Activated CD4-positive, alpha-beta T cell treated with anti-CD3 and anti-CD28 coated beads, Interleukin-2, amount 10 ng/mL, durations not matched to agents 24 days and 14 days (primary cell): ENCODE measurements around the gene MEI1. TPM values are rescaled to one million over a fixed set of nuclear protein-coding genes. Genes with fewer than 3 reads are reported as not detected.

Experiments
- DNase-seq: peaks from one replicate; pipeline ENCODE4 v3.0.0; 2022
- H3K27ac Mint-ChIP-seq: one replicate; pipeline ENCODE4 v1.8.0; 2022; ENCODE audit warnings: mild to moderate bottlenecking, mixed read lengths
- H3K27me3 Mint-ChIP-seq: one replicate; pipeline ENCODE4 v1.8.0; 2022; ENCODE audit warnings: mixed read lengths
- H3K36me3 Mint-ChIP-seq: one replicate; pipeline ENCODE4 v1.8.0; 2022; ENCODE audit warnings: low read depth, mild to moderate bottlenecking, mixed read lengths
- H3K4me1 Mint-ChIP-seq: one replicate; pipeline ENCODE4 v1.8.0; 2021; ENCODE audit warnings: mixed read lengths
- H3K4me3 Mint-ChIP-seq: one replicate; pipeline ENCODE4 v1.8.0; 2022; ENCODE audit warnings: mild to moderate bottlenecking, moderate library complexity, mixed read lengths
- H3K9me3 Mint-ChIP-seq: one replicate; pipeline ENCODE4 v1.8.0; 2021; ENCODE audit warnings: mixed read lengths
- intact Hi-C: fragments of 100-400 bp; cut with micrococcal nuclease; formaldehyde crosslinking; loops from one replicate; pipeline ENCODE4 v1.15.1; 2023
- total RNA-seq: library from RNA; stranded (reverse); gene quantifications from 2 replicates; pipeline ENCODE4 v1.2.3, GENCODE V29; 2022

Gene MEI1
- total RNA-seq, 1 donor from 2014 or later, result 14.2 TPM

DNA sequence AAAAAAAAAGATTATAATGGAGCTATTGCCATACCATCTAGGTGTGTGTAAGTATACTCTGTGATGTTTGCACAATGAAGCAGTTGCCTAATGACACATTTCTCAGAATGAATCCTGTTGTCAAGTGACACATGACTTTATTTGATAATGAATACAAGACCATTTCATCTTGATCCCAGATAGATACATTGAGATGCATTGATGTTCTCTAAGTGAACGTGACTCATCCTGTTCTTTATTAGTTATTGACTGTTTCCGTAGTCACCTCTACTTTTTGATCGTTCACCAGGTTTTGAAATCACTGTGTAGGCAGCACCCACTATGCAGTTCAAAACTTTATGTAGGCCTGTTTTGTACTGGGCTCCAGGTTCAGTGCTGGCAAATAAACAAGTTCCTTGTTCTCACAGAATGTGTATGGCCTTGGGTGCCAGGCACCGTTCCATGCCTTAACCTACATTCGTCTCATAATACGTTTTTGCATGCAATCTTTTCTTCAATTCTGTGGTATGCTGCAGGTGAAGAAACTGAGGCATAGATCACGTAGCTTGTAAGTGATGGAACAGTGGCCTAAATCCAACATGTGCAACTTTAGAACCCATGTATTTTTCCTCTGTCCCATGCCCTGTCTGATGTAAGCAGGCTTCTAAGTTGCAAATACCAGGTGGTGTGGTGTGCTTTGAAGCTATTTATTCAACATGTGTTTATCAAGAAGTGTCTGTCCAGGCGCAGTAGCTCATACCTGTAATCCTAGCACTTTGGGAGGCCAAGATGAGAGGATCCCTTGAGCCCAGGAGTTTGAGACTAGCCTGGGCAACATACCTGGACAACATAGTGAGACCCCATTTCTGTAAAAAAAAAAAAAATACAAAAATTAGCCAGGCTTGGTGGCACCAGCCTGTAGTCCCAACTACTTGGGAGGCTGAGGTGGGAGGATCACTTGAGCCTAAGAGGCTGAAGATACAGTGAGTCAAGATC lies 144.0 kb downstream of the MEI1 start:
- H3K4me3 Mint-ChIP-seq, result peak overlapping the region; percentile 33
- no peak for DNase-seq
- peaks cover 73% of the 10 kb centered on the region for H3K4me1 Mint-ChIP-seq
- peaks cover 57% of the 10 kb centered on the region for H3K36me3 Mint-ChIP-seq
- no peaks in the 10 kb centered on the region for H3K9me3 Mint-ChIP-seq
- intact Hi-C loops, result loop anchor here (1.0 kb wide), 3 partner anchors 9 to 30 kb away; no protein-coding TSS in a partner anchor
- H3K27me3 Mint-ChIP-seq, result no peaks in the 10 kb centered on the region
- peak overlapping the region; percentile 87 for H3K27ac Mint-ChIP-seq

DNA sequence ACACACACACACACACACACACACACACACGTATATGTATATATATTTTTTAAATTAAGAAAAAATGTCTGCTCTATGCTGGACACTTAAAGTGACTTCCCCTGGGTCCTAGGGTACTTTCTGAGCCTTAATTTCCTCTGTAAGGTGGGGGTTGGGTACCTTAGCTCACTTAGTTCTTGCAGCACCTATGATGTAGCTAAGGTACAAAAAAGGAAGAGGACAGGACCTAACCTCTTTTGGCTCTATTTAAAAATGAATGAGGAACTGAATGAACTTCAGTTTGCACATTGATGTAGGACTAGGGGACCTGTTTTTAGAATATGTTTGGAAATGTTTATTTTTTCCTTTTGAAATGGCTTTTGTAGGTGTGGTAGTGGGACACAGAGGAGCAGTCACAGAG lies 144.7 kb downstream of the MEI1 start:
- H3K36me3 Mint-ChIP-seq, result peaks cover 52% of the 10 kb centered on the region
- H3K4me1 Mint-ChIP-seq, result peaks cover 72% of the 10 kb centered on the region
- intact Hi-C loops, result no loop called here
- H3K9me3 Mint-ChIP-seq, result no peaks in the 10 kb centered on the region
- peak overlapping the region; percentile 42 for H3K4me3 Mint-ChIP-seq
- H3K27ac Mint-ChIP-seq, result peak overlapping the region; percentile 78
- no peaks in the 10 kb centered on the region for H3K27me3 Mint-ChIP-seq
- no peak for DNase-seq

- intact Hi-C loops, result no loop called here
- Mint-ChIP-seq H3K36me3 (peaks cover 51% of the 10 kb centered on the region), H3K4me3 (no peak overlapping the region), H3K9me3 (no peaks in the 10 kb centered on the region), H3K27ac (no peak overlapping the region), H3K4me1 (peaks cover 70% of the 10 kb centered on the region), H3K27me3 (no peaks in the 10 kb centered on the region)
- DNase-seq, result no peak
Measured at GRCh38 chr22:41844513-41844912, 145.2 kb downstream of the MEI1 start.

DNA sequence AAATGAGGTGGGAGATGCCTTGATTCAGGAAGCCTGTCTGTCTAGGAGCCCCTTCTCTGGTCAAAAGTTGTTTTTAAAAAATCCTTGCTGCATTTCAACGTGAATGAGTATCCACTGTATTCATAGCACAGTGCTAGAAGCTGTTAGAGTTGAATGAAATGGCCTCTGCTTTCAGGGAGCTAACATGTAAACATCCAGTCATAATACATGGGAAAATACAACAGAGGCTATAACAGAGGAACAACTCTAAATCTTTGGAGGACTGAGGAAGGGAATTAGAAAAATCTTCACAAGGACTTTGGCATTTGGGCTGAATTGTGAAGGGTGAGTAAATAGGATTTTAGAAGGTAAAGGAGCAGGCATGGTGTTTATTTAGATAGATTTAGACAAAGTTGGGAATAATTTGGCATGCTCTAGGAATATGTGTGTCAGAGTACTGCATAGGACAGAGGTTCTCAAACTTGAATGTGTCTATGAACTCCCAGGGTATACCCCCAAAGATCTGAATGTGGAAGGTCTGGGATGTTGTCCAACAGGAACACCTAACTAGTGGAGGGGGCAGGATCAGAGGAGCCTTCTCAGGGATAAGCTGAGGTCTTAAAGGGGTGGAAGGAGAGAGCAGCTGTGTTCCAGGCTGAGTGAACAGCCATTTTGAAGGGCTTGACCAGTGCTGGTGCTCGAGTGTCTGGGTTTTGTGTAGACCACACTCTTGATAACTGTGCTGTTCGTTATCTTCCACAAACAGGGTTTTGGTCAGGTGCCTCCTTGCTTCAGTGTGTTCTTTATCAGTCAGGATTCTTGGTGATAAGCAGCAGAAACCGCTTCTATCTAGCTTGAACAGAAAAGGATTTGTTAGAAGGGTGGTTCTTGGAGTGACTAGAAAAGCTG lies 146.3 kb downstream of the MEI1 start:
- Mint-ChIP-seq H3K27me3 (no peaks in the 10 kb centered on the region), H3K4me1 (peaks cover 62% of the 10 kb centered on the region), H3K4me3 (no peak overlapping the region), H3K27ac (peak overlapping the region; percentile 52), H3K9me3 (no peaks in the 10 kb centered on the region), H3K36me3 (peaks cover 49% of the 10 kb centered on the region)
- intact Hi-C loops, result no loop called here
- DNase-seq, result no peak

DNA sequence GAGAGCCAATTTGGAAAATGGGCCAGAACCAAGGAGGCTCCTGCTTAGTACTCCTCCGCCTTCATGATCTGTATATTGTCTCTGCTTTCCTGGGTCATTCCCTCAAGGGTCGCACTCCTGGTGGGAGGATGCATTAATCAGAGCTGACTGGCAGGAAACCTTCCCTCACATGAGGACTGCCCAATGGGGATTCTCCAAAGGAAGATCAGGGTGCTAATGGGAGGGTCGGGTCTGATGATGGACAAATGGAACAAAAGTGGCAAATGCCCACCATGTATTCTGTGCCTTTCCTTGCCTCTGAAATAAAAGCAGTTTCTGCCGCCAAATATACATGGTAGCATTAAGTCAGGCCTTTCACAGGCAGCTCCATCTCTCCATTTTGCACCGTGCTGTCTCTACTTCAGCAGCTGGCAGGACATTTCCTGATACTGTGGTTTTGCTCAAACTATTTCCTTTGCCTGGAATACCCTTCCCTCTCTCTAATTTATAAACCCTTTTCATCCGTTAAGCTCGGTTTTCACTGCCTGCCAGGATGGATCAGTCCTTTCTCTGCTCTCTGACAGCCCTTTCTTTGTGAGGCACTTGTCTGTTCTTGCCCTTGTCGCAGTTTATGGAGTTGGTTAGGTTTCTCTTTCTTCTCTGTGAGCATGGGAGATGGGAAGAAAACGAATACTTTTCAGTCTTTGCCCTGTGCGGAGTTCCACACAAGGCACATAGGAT lies 147.1 kb downstream of the MEI1 start:
- no peaks in the 10 kb centered on the region for H3K27me3 Mint-ChIP-seq
- intact Hi-C loops, result no loop called here
- H3K9me3 Mint-ChIP-seq, result no peaks in the 10 kb centered on the region
- peak overlapping the region; percentile 52 for H3K27ac Mint-ChIP-seq
- H3K36me3 Mint-ChIP-seq, result peaks cover 43% of the 10 kb centered on the region
- no peak overlapping the region for H3K4me3 Mint-ChIP-seq
- DNase-seq, result no peak
- H3K4me1 Mint-ChIP-seq, result peaks cover 56% of the 10 kb centered on the region

- DNase-seq, result no peak
- Mint-ChIP-seq H3K9me3 (no peaks in the 10 kb centered on the region), H3K27ac (peak overlapping the region; percentile 23), H3K4me1 (peaks cover 54% of the 10 kb centered on the region), H3K36me3 (peaks cover 41% of the 10 kb centered on the region), H3K4me3 (no peak overlapping the region), H3K27me3 (no peaks in the 10 kb centered on the region)
- intact Hi-C loops, result no loop called here
Measured at GRCh38 chr22:41847300-41847699, 148.0 kb downstream of the MEI1 start.

DNA sequence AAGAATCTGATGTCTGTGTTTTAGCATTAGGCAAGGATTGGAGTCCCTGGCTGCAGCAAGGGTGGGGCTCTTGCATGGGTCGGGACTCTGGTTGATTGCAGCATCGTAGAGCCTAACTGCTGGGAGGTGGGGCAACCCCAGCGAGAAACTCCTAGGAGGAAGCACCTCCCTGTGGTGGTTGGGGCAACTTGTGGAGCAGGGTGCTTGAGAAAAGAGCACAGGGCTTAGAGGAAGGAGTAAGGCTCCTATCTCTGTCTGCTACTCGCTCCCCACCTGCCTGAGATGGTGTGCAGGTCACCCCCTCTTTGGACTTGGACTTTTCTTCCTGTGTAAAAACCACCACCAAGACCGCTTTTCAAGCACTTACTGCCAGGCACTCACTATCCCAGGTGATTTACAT lies 149.2 kb downstream of the MEI1 start:
- no peaks in the 10 kb centered on the region for H3K27me3 Mint-ChIP-seq
- intact Hi-C loops, result no loop called here
- H3K36me3 Mint-ChIP-seq, result peaks cover 43% of the 10 kb centered on the region
- DNase-seq, result no peak
- H3K4me1 Mint-ChIP-seq, result peaks cover 55% of the 10 kb centered on the region
- peak overlapping the region; percentile 34 for H3K27ac Mint-ChIP-seq
- H3K9me3 Mint-ChIP-seq, result no peaks in the 10 kb centered on the region
- no peak overlapping the region for H3K4me3 Mint-ChIP-seq

Other genes starting within 250 kb of the MEI1 start
- gene PHF5A, start 230.8 kb upstream of the MEI1 start, total RNA-seq, result 90.3 and 98.3 TPM in 2 replicates
- 103 and 104 TPM in 2 replicates for gene ACO2, start 230.4 kb upstream of the MEI1 start, total RNA-seq
- gene POLR3H, start 155.0 kb upstream of the MEI1 start, total RNA-seq, result 49.2 and 50.6 TPM in 2 replicates
- not detected in 2 replicates for gene CSDC2, start 138.5 kb upstream of the MEI1 start, total RNA-seq
- 19.7 and 23.1 TPM in 2 replicates for gene PMM1, start 109.7 kb upstream of the MEI1 start, total RNA-seq
- 82.2 and 84.9 TPM in 2 replicates for gene DESI1, start 78.5 kb upstream of the MEI1 start, total RNA-seq
- 400 and 414 TPM in 2 replicates for gene XRCC6, start 78.2 kb upstream of the MEI1 start, total RNA-seq
- gene SNU13, start 10.6 kb upstream of the MEI1 start, total RNA-seq, result 343 and 345 TPM in 2 replicates
- 19.7 TPM in 2 replicates for gene CCDC134, start 101.2 kb downstream of the MEI1 start, total RNA-seq
- gene SREBF2, start 133.6 kb downstream of the MEI1 start, total RNA-seq, result 209 and 218 TPM in 2 replicates
- 5.3 and 5.7 TPM in 2 replicates for gene SHISA8, start 215.6 kb downstream of the MEI1 start, total RNA-seq
- 3.4 TPM in 2 replicates for gene TNFRSF13C, start 227.3 kb downstream of the MEI1 start, total RNA-seq
- gene CENPM, start 247.6 kb downstream of the MEI1 start, total RNA-seq, result 86.9 and 88.6 TPM in 2 replicates